GM12891 (cell line): ENCODE data around the gene PAPPA2.

Experiments
- PAX5 ChIP-seq: IDR thresholded peaks from 2 replicates; pipeline ENCODE4 v1.6.1; 2011; ENCODE audit warnings: low read length, moderate library complexity, mild to moderate bottlenecking; ENCODE audit not compliant: insufficient read depth, severe bottlenecking
- POLR2A ChIP-seq: IDR thresholded peaks from 2 replicates; pipeline ENCODE4 v1.6.1; 2011; ENCODE audit warnings: low read depth, low read length, control low read depth
- POLR2AphosphoS5 ChIP-seq: IDR thresholded peaks from 2 replicates; pipeline ENCODE4 v1.6.1; 2011; ENCODE audit warnings: low read depth, low read length, control low read depth
- POU2F2 ChIP-seq: IDR thresholded peaks from 2 replicates; pipeline ENCODE4 v1.6.1; 2011; ENCODE audit warnings: low read depth, mild to moderate bottlenecking, control low read depth, low read length, moderate library complexity
- SPI1 ChIP-seq: IDR thresholded peaks from 2 replicates; pipeline ENCODE4 v1.6.1; 2011; ENCODE audit warnings: low read depth, low read length, control low read depth
- TAF1 ChIP-seq: IDR thresholded peaks from 2 replicates; pipeline ENCODE4 v1.6.1; 2011; ENCODE audit warnings: low read depth, low read length, control low read depth

- no peak for TF ChIP-seq POLR2AphosphoS5
- no peak for TF ChIP-seq POLR2A
- no peak for TF ChIP-seq TAF1
- no peak for TF ChIP-seq SPI1
- TF ChIP-seq POU2F2, result no peak
- TF ChIP-seq PAX5, result no peak
Observed at GRCh38 chr1:176440176-176440575, 22.8 kb upstream of the PAPPA2 start.
